Naive thymus-derived CD4-positive, alpha-beta T cell (primary cell): ENCODE results near the gene TMCC3. TPM values are rescaled to one million over a fixed set of nuclear protein-coding genes. Genes with fewer than 3 reads are reported as not detected.

Experiments used
- ATAC-seq: fragments of 150-1000 bp; cut with Tn5 transposase; 2 replicates; pipeline ENCODE4 v1.10.0; 2021; ENCODE audit warnings: mild to moderate bottlenecking, moderate library complexity
- CTCF ChIA-PET: fragments of 350-600 bp; sonication (Branson Sonifier 250); formaldehyde crosslinking; loops from one replicate; lab custom pipeline; 2021; ENCODE audit warnings: antibody characterized with exemption; lab: Charles Lee
- POLR2A ChIA-PET: fragments of 350-600 bp; sonication (Branson Sonifier 250); formaldehyde crosslinking; loops from one replicate; lab custom pipeline; 2021; ENCODE audit warnings: antibody characterized with exemption, inconsistent platforms; lab: Charles Lee
- DNase-seq, 9 donors: peaks; one replicate each; pipeline versions ENCODE4 v3.0.0 to v3.0.0-alpha.2; 2020 to 2022; ENCODE audit warnings: mixed read lengths in 1 of 9
- H3K27ac ChIP-seq: one replicate; pipeline ENCODE4 v1.7.0; 2013; ENCODE audit warnings: mild to moderate bottlenecking, low read depth, low read length, moderate library complexity
- H3K27me3 ChIP-seq, 2 donors: one replicate each; pipeline ENCODE4 v1.7.0; 2013; ENCODE audit warnings: low read length in 2 of 2, mild to moderate bottlenecking in 2 of 2, moderate library complexity in 2 of 2; ENCODE audit not compliant: control insufficient read depth in 2 of 2, insufficient read depth in 2 of 2
- H3K36me3 ChIP-seq, 3 experiments: 1 replicate in 2 of 3; 2 replicates in 1 of 3; pipeline ENCODE4 v1.7.0; 2013; ENCODE audit warnings: low read length in 3 of 3, mild to moderate bottlenecking in 3 of 3, moderate library complexity in 1 of 3; ENCODE audit not compliant: insufficient read depth in 3 of 3, control insufficient read depth in 2 of 3
- H3K4me1 ChIP-seq, 2 donors: one replicate each; pipeline ENCODE4 v1.7.0; 2013; ENCODE audit warnings: low read length in 2 of 2, mild to moderate bottlenecking in 2 of 2, moderate library complexity in 1 of 2; ENCODE audit not compliant: control insufficient read depth in 2 of 2, insufficient read depth in 2 of 2
- H3K4me3 ChIP-seq: 2 replicates; pipeline ENCODE4 v1.7.0; 2013; ENCODE audit warnings: mild to moderate bottlenecking, low read length
- H3K9me3 ChIP-seq, 3 experiments: 1 replicate in 2 of 3; 2 replicates in 1 of 3; pipeline ENCODE4 v1.7.0; 2013; ENCODE audit warnings: low read length in 3 of 3; ENCODE audit not compliant: control insufficient read depth in 2 of 3
- H3K27ac Mint-ChIP-seq, 9 donors: one replicate each; pipeline ENCODE4 v1.8.0; 2020 to 2022; ENCODE audit warnings: mixed read lengths in 9 of 9, mild to moderate bottlenecking in 8 of 9, moderate library complexity in 5 of 9, inconsistent platforms in 2 of 9
- H3K27me3 Mint-ChIP-seq, 5 donors: one replicate each; pipeline ENCODE4 v1.8.0; 2021 to 2022; ENCODE audit warnings: mixed read lengths in 5 of 5, mild to moderate bottlenecking in 1 of 5
- H3K36me3 Mint-ChIP-seq, 5 donors: one replicate each; pipeline ENCODE4 v1.8.0; 2020 to 2022; ENCODE audit warnings: mixed read lengths in 5 of 5, mild to moderate bottlenecking in 3 of 5, inconsistent platforms in 1 of 5
- H3K4me1 Mint-ChIP-seq, 7 donors: one replicate each; pipeline ENCODE4 v1.8.0; 2020 to 2022; ENCODE audit warnings: mixed read lengths in 7 of 7, mild to moderate bottlenecking in 3 of 7, inconsistent platforms in 1 of 7
- H3K4me3 Mint-ChIP-seq, 10 donors: one replicate each; pipeline ENCODE4 v1.8.0; 2020 to 2022; ENCODE audit warnings: mild to moderate bottlenecking in 10 of 10, mixed read lengths in 10 of 10, moderate library complexity in 6 of 10, inconsistent platforms in 2 of 10
- H3K9me3 Mint-ChIP-seq, 11 donors: one replicate each; pipeline ENCODE4 v1.8.0; 2020 to 2022; ENCODE audit warnings: mixed read lengths in 11 of 11, mild to moderate bottlenecking in 4 of 11, inconsistent platforms in 1 of 11, moderate library complexity in 1 of 11
- intact Hi-C, 2 donors: fragments of 100-400 bp; cut with micrococcal nuclease; formaldehyde crosslinking; loops; one replicate each; pipeline ENCODE4 v1.15.1; 2023
- polyA plus RNA-seq, 2 donors: library from polyadenylated mRNA; unstranded; fragments of 300-500 nt; fragmentation: Illumina TruSeq; gene quantifications; one replicate each; pipeline ENCODE4 v1.2.3, GENCODE V29; 2021
- total RNA-seq, 6 experiments: library from RNA in 5 of 6; stranded (reverse) in 5 of 6; gene quantifications; 1 replicate in 5 of 6; 2 replicates in 1 of 6; pipeline ENCODE4 v1.2.3 and lab custom pipeline; 2021 to 2026

TMCC3 gene
- total and polyA plus RNA-seq, 7 experiments from 2014 or later = 0.08 to 9.7 (median 0.10) TPM; not detected in 2

DNA sequence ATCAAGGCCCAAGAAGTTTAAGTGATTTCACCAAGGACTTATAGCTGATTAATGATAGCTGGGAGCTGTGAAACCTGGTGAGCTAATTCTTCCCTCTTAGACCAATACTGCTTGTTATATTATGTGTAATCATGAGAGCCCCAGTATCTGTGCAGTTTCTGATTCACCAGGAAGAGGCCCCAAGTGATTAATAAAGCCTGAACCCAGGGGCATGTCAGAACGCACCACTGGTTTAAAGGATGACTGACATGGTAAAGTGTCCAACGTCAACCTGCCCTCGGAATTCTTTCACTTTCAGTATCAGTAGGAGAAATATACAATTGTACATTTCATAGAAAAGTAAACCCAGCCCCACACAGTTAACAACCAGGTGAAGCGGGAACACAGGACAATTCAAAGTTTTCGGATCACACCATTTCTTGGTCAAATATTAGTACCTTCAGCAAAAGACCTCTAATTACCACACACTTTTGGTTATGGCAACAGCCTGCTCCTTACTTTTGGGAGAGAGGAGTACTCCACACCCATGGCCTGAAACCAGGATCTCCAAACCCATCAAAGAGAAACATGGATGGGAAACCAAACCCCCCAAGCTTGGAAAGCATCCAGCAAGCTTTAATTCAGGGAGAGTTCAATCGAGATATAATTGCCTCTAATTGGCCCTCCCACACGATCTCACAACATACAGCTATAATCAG lies 28.5 kb downstream of the TMCC3 start:
- ATAC-seq (peak; percentile 86), DNase-seq (peak in 4 of 9 donors; percentile 10 to 29 (median 15))
- intact Hi-C loops = loop anchor here in 1 of 2 donors (1.0 to 10.0 kb wide), 2 partner anchors 18 to 593 kb away; partner anchors contain the start of genes FGD6 and VEZT
- Histone ChIP-seq H3K4me3 (peak overlapping the region; percentile 40), H3K27ac (no peak overlapping the region), H3K9me3 (no peaks in the 10 kb centered on the region), H3K4me1 (peaks cover 6 to 7% of the 10 kb centered on the region in 2 donors), H3K27me3 (no peaks in the 10 kb centered on the region), H3K36me3 (no peaks in the 10 kb centered on the region)
- Mint-ChIP-seq H3K4me1 (peaks cover 10 to 20% (median 16%) of the 10 kb centered on the region in 7 donors), H3K4me3 (peak overlapping the region; percentile 65 to 87 (median 77)), H3K27ac (peak overlapping the region in 8 of 9 donors; percentile 37 to 88 (median 69)), H3K36me3 (no peaks in the 10 kb centered on the region), H3K27me3 (no peaks in the 10 kb centered on the region), H3K9me3 (peaks cover 0 to 3% (median 0%) of the 10 kb centered on the region in 11 donors)
- POLR2A ChIA-PET = no interaction called here
- CTCF ChIA-PET = interaction anchor here (0.6 kb wide), 1 partner anchor 293 kb away, joined by 3 read pairs; no protein-coding TSS in a partner anchor

DNA sequence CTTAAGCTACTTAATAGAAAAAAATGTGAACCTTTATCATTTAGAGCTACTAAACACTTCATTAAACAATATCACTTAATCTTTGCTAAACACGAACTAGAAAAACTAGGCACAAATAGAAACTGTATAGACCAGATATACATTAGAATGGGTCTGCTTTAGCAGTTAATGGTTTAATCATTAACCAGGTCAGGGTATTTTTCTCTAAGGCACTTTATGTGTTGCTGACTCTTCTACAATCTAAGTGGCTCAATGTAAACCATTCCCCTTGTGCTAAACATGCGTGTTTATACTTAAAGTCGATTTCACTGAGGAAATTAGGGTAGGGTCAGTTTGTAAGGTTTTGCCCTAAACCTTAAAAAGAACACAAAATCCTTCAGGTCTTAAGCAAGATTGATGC lies 29.7 kb downstream of the TMCC3 start:
- Mint-ChIP-seq H3K27ac (no peak overlapping the region), H3K4me3 (no peak overlapping the region), H3K9me3 (peaks cover 0 to 2% (median 0%) of the 10 kb centered on the region in 11 donors), H3K27me3 (no peaks in the 10 kb centered on the region), H3K36me3 (no peaks in the 10 kb centered on the region), H3K4me1 (peaks cover 10 to 20% (median 16%) of the 10 kb centered on the region in 7 donors)
- intact Hi-C loops = loop anchor here in 1 of 2 donors (1.0 to 10.0 kb wide), 2 partner anchors 20 to 594 kb away; partner anchors contain the start of genes FGD6 and VEZT
- no peaks in the 10 kb centered on the region for H3K9me3 ChIP-seq
- no peak for DNase-seq
- peaks cover 6 to 7% of the 10 kb centered on the region in 2 donors for H3K4me1 ChIP-seq
- POLR2A ChIA-PET = no interaction called here
- no peaks in the 10 kb centered on the region for H3K36me3 ChIP-seq
- CTCF ChIA-PET = no interaction called here
- no peak overlapping the region for H3K4me3 ChIP-seq
- H3K27me3 ChIP-seq = no peaks in the 10 kb centered on the region
- ATAC-seq = no peak
- H3K27ac ChIP-seq = no peak overlapping the region

DNA sequence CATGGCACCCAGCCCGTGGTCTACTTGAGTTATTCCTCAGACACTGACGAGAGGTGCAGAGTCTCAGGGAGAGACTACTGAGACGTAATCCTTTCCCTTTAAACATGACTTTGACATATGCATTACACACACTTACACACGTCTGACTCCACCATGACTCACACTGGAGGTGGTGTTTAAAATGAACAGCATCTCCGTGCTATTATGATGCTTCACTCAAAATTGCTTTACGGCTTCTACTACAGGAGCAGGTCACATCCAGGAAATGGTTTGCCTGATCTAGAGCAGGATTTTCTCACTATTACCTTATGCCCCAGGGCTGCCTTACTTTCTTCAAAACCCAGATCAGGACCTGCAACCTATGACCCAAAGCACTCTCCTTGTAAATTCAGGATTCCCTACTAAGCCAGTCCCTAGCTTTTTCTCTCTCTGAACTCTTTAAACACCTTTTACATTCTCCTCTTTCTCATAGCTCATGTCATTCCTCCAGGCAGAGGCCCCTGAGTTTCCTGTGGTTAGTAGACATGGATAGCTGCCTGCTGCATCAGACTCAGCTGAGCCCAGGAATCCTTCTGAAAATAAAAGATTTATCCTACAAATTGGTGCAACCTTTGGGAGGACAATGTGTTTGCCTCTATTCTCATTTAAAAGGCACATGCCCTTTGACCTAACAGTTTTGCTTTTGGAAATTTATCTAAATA lies 31.2 kb downstream of the TMCC3 start:
- no peak overlapping the region for H3K4me3 Mint-ChIP-seq
- Histone ChIP-seq H3K4me3 (no peak overlapping the region), H3K27me3 (no peaks in the 10 kb centered on the region), H3K27ac (no peak overlapping the region), H3K36me3 (no peaks in the 10 kb centered on the region), H3K4me1 (peaks cover 6 to 7% of the 10 kb centered on the region in 2 donors), H3K9me3 (no peaks in the 10 kb centered on the region)
- no peaks in the 10 kb centered on the region for H3K36me3 Mint-ChIP-seq
- no peak overlapping the region for H3K27ac Mint-ChIP-seq
- peaks cover 0 to 3% (median 0%) of the 10 kb centered on the region in 5 donors for H3K27me3 Mint-ChIP-seq
- POLR2A ChIA-PET = no interaction called here
- ATAC-seq = peak; percentile 24
- DNase-seq = no peak
- intact Hi-C loops = loop anchor here in 1 of 2 donors (5.0 kb wide), 2 partner anchors 33 to 143 kb away; partner anchors contain the start of gene TMCC3
- H3K4me1 Mint-ChIP-seq = peaks cover 12 to 25% (median 16%) of the 10 kb centered on the region in 7 donors
- H3K9me3 Mint-ChIP-seq = no peaks in the 10 kb centered on the region
- CTCF ChIA-PET = no interaction called here

DNA sequence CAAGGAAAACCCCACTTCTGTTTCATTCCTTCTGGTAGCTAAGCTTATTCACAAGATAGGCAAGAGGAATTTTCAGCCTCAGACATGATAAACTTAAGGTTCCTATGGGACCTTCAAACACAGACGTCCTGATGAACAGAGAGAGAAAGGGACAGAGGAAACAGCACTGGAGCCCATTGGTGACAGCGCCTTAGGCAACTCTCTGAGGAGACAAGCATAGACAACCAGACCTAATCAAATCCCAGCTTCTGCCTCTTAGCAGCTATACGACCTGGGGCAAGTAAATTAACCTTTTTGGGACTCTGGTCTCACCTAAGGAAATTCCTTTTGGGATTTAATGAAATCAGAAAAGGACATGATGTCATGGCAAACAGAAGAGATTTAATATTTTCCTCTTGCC lies 33.3 kb downstream of the TMCC3 start:
- H3K27me3 ChIP-seq = no peaks in the 10 kb centered on the region
- Mint-ChIP-seq H3K4me3 (no peak overlapping the region), H3K27me3 (peaks cover 0 to 5% (median 0%) of the 10 kb centered on the region in 5 donors), H3K4me1 (peaks cover 10 to 18% (median 11%) of the 10 kb centered on the region in 7 donors), H3K27ac (no peak overlapping the region), H3K9me3 (no peaks in the 10 kb centered on the region), H3K36me3 (no peaks in the 10 kb centered on the region)
- no peak overlapping the region for H3K4me3 ChIP-seq
- intact Hi-C loops = loop anchor here in 1 of 2 donors (5.0 kb wide), 2 partner anchors 35 to 145 kb away; partner anchors contain the start of gene TMCC3
- no peak for ATAC-seq
- H3K4me1 ChIP-seq = peaks cover 2 to 7% of the 10 kb centered on the region in 2 donors
- no peaks in the 10 kb centered on the region for H3K36me3 ChIP-seq
- ChIA-PET POLR2A (no interaction called here), CTCF (no interaction called here)
- no peaks in the 10 kb centered on the region for H3K9me3 ChIP-seq
- no peak for DNase-seq
- no peak overlapping the region for H3K27ac ChIP-seq

DNA sequence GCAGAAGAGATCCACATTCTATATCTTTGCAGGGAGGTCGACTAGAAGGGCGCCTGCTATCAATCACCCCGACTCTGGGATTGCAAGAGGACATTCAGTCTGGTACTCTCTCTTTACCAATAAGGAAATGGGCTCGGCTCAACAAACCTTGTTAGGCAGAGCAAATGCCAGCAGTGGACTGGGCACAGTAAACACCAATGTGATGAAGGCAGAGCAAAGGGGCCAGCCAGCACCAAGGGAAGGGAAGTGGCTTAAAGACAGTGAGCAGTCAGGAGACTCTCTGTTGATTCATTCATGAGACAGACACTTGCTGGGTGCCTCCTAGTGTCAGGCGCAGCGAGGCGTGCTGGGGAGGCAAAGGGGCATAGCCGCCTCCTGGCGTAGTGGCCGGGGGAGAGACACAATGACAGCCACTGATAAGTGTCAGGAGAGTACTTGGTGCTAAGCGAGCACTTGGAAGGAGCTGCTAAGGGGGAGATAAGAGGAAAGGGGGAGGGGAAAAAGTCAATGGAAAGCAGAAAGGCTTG lies 34.1 kb downstream of the TMCC3 start:
- no peaks in the 10 kb centered on the region for H3K36me3 Mint-ChIP-seq

More for the DNA sequence above, 34.1 kb downstream of the TMCC3 start:
- DNase-seq (no peak), ATAC-seq (no peak)
- POLR2A ChIA-PET = no interaction called here
- CTCF ChIA-PET = no interaction called here
- H3K4me3 Mint-ChIP-seq = no peak overlapping the region
- H3K36me3 ChIP-seq = no peaks in the 10 kb centered on the region
- H3K27me3 Mint-ChIP-seq = peaks cover 0 to 5% (median 0%) of the 10 kb centered on the region in 5 donors
- intact Hi-C loops = loop anchor here in 1 of 2 donors (5.0 kb wide), 2 partner anchors 36 to 146 kb away; partner anchors contain the start of gene TMCC3
- H3K27me3 ChIP-seq = no peaks in the 10 kb centered on the region
- H3K4me1 Mint-ChIP-seq = peaks cover 2 to 10% (median 3%) of the 10 kb centered on the region in 7 donors
- H3K4me1 ChIP-seq = peaks cover 0 to 4% of the 10 kb centered on the region in 2 donors
- H3K27ac ChIP-seq = no peak overlapping the region
- no peaks in the 10 kb centered on the region for H3K9me3 Mint-ChIP-seq
- H3K4me3 ChIP-seq = no peak overlapping the region
- no peaks in the 10 kb centered on the region for H3K9me3 ChIP-seq
- H3K27ac Mint-ChIP-seq = no peak overlapping the region
